ENCODE data around the gene PDE7B. TPM values are rescaled to one million over a fixed set of nuclear protein-coding genes. Genes with fewer than 3 reads are reported as not detected.

Gene PDE7B
- total and polyA plus RNA-seq, 2 of the 8 experiments (the other 6 are each of a cell fraction or from before 2014, with no cell fraction given): not detected

- Histone ChIP-seq H3K4me3 (ENCODE audit: extremely low read depth in 1 of 4, insufficient read depth in 2 of 4, low read depth in 3 of 4, low read length in 4 of 4) (no peak overlapping the region), H3K79me1 (ENCODE audit: low read depth, low read length) (no peaks in the 10 kb centered on the region), H3K9ac (replicated peaks in 1 of 4; ENCODE audit: extremely low read depth in 1 of 4, low read depth in 3 of 4, low read length in 3 of 4) (no peak overlapping the region), H4K5ac (ENCODE audit: insufficient read length, low read depth, low read length) (no peak overlapping the region), H4K8ac (ENCODE audit: extremely low read depth, insufficient read depth, low read length) (no peak overlapping the region), H3K27ac (ENCODE audit: low read depth, low read length) (no peak overlapping the region), H3K23me2 (ENCODE audit: low read depth, low read length) (no peaks in the 10 kb centered on the region), H2BK12ac (ENCODE audit: low read depth, low read length) (no peak overlapping the region), H3K79me2 (ENCODE audit: control insufficient read depth in 1 of 2, insufficient read depth in 2 of 2, low read length in 2 of 2) (no peaks in the 10 kb centered on the region), H4K20me1 (replicated peaks in 1 of 2; ENCODE audit: control insufficient read depth in 1 of 2, insufficient read depth in 2 of 2, low read length in 2 of 2) (no peaks in the 10 kb centered on the region), H3K23ac (ENCODE audit: insufficient read length) (no peak overlapping the region), H3K4me1 (replicated peaks in 1 of 4; ENCODE audit: control insufficient read depth in 3 of 4, insufficient read depth in 4 of 4, low read length in 3 of 4) (no peaks in the 10 kb centered on the region), H2BK20ac (ENCODE audit: low read length) (no peak overlapping the region), H3K9me3 (ENCODE audit: insufficient read depth in 2 of 2, low read depth in 1 of 2, low read length in 1 of 2) (no peaks in the 10 kb centered on the region), H3K36me3 (ENCODE audit: control insufficient read depth in 2 of 4, insufficient read depth in 4 of 4, low read length in 3 of 4) (no peaks in the 10 kb centered on the region), H2BK15ac (ENCODE audit: low read length) (no peak overlapping the region), H3K4ac (replicated peaks; ENCODE audit: insufficient read length, low read depth, low read length) (no peak overlapping the region), H2BK5ac (ENCODE audit: low read depth, low read length) (no peak overlapping the region), H2AK5ac (ENCODE audit: low read depth, low read length) (no peak overlapping the region), H3K14ac (ENCODE audit: insufficient read length) (no peak overlapping the region), H3K18ac (ENCODE audit: extremely low read depth, low read length) (no peak overlapping the region), H3K27me3 (replicated peaks in 1 of 4; ENCODE audit: control insufficient read depth in 3 of 4, extremely low read depth in 1 of 4, insufficient read depth in 3 of 4, low read length in 3 of 4) (no peaks in the 10 kb centered on the region), H2AFZ (ENCODE audit: low read length) (no peak overlapping the region), H3K4me2 (ENCODE audit: insufficient read depth in 1 of 2, low read depth in 2 of 2, low read length in 2 of 2) (no peak overlapping the region), H4K91ac (replicated peaks; ENCODE audit: insufficient read length, low read length) (no peak overlapping the region), H2BK120ac (replicated peaks; ENCODE audit: low read depth, low read length) (no peak overlapping the region), H3K56ac (replicated peaks; ENCODE audit: insufficient read length, low read depth, low read length) (no peak overlapping the region)
- FAIRE-seq (no peak), DNase-seq (ENCODE audit: low read depth in 1 of 2, low spot score in 2 of 2) (no peak)
- TF ChIP-seq SIN3A (conservative IDR thresholded peaks at IDR 0.05 in 1 of 2, IDR thresholded peaks at IDR 0.05 in 1 of 2; ENCODE audit: low read depth in 1 of 2, low read length in 2 of 2) (no peak), EGR1 (IDR thresholded peaks at IDR 0.05; ENCODE audit: borderline replicate concordance, low read depth, low read length) (no peak)
- ChIA-PET POLR2A (ENCODE audit: partially characterized antibody) (no interaction called here), CTCF (ENCODE audit: partially characterized antibody) (no interaction called here)
- WGBS, 2 experiments (ENCODE audit: extremely low coverage in 1 of 2, insufficient coverage in 1 of 2, insufficient read length in 1 of 2, insufficient replicate concordance in 2 of 2, low coverage in 1 of 2, low lambda C conversion rate in 2 of 2, missing lambda C conversion rate in 1 of 2): 99% methylated on average over 4 of the region's 4 CpGs; no CpG with 5 or more reads in 1 of the 2 experiments
Observed at GRCh38 chr6:135983718-135984343, 132.3 kb downstream of the PDE7B start.

Data from H1 (cell line).